ENCODE results near the gene BCAR3.

- no peak for TF ChIP-seq CTCF (IDR thresholded peaks at IDR 0.05)
- no peak for TF ChIP-seq POLR2A (IDR thresholded peaks at IDR 0.05)
- TF ChIP-seq POLR2AphosphoS5 (IDR thresholded peaks at IDR 0.05) = no peak
Measured at GRCh38 chr1:93576346-93576745, 105.3 kb downstream of the BCAR3 start.

Measured in prostate gland (tissue), 2 donors.